Fibroblast of mammary gland (primary cell): ENCODE results near the gene ATP9A.
"Not testable (repeated sequence)": the region's sequence is repeated elsewhere in the genome, so short reads cannot be mapped to it uniquely, and the experiment has no call there.

Experiments used
- DNase-seq: peaks from one replicate; pipeline ENCODE4 v3.0.0-alpha.2; 2010; ENCODE audit warnings: low read depth
- H3K4me3 ChIP-seq: 2 replicates; pipeline ENCODE4 v1.5.1; 2011; ENCODE audit warnings: low read depth, mild to moderate bottlenecking, low read length, moderate library complexity; ENCODE audit not compliant: control insufficient read depth
- CTCF ChIP-seq: conservative IDR thresholded peaks from 2 replicates; pipeline ENCODE4 v1.5.1; 2011; ENCODE audit warnings: low read depth, low read length, inconsistent platforms; ENCODE audit not compliant: control insufficient read depth, insufficient read depth

ATP9A gene

GRCh38 chr20:51725584-51726176 lies 42.5 kb downstream of the ATP9A start:
- no peak for DNase-seq
- H3K4me3 ChIP-seq: no peak overlapping the region
- no peak for TF ChIP-seq CTCF

GRCh38 chr20:51723026-51723425 lies 45.2 kb downstream of the ATP9A start:
- H3K4me3 ChIP-seq, DNase-seq: not testable (repeated sequence)

- DNase-seq, H3K4me3 ChIP-seq: not testable (repeated sequence)
Measured at GRCh38 chr20:51722246-51722645, 45.9 kb downstream of the ATP9A start.

GRCh38 chr20:51720854-51721253 lies 47.3 kb downstream of the ATP9A start:
- TF ChIP-seq CTCF: no peak
- H3K4me3 ChIP-seq: no peak overlapping the region
- DNase-seq: no peak

GRCh38 chr20:51720384-51720783 lies 47.8 kb downstream of the ATP9A start:
- no peak for TF ChIP-seq CTCF
- DNase-seq: no peak
- no peak overlapping the region for H3K4me3 ChIP-seq

- no peak for TF ChIP-seq CTCF
- H3K4me3 ChIP-seq: no peak overlapping the region
- DNase-seq: no peak
Measured at GRCh38 chr20:51715856-51716185, 52.4 kb downstream of the ATP9A start.

- no peak for DNase-seq
- no peak for TF ChIP-seq CTCF
- no peak overlapping the region for H3K4me3 ChIP-seq
Measured at GRCh38 chr20:51715163-51715855, 52.9 kb downstream of the ATP9A start.

GRCh38 chr20:51713213-51713598 lies 55.0 kb downstream of the ATP9A start:
- TF ChIP-seq CTCF: no peak
- H3K4me3 ChIP-seq: no peak overlapping the region

More at GRCh38 chr20:51713213-51713598, 55.0 kb downstream of the ATP9A start:
- DNase-seq: no peak
